ENCODE results near the gene CA11. TPM values are rescaled to one million over a fixed set of nuclear protein-coding genes. Genes with fewer than 3 reads are reported as not detected.
A peak's percentile ranks its signal among the peaks of the same experiment; 100 is the strongest.

CA11 gene
- total RNA-seq, 1 donor from 2014 or later, result 7.9 TPM

DNA sequence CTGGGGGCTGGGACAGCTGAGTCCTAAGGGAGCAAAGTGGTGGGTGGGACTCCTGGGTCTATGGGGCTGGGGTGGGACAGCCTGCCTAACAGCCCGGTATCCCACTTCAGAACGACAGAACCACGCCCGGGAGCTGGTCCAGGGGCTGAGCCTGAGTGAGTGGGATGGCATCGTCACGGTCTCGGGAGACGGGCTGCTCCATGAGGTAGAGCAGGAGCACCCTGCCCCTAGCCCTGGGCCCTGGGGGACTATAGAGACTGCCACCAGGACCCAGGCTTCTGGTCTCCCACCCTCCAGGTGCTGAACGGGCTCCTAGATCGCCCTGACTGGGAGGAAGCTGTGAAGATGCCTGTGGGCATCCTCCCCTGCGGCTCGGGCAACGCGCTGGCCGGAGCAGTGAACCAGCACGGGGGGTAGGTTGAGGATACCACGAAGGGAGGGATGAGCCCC, 18.1 kb downstream of the CA11 start:
- Histone ChIP-seq H3K27ac (no peak overlapping the region), H3K4me3 (no peak overlapping the region), H3K27me3 (no peaks in the 10 kb centered on the region), H3K9me3 (no peaks in the 10 kb centered on the region), H3K4me1 (peaks cover 55% of the 10 kb centered on the region), H3K36me3 (peaks cover 0 to 5% of the 10 kb centered on the region in 2 donors)
- no peak for TF ChIP-seq POLR2A (IDR thresholded peaks at IDR 0.05)
- no peak for TF ChIP-seq POLR2AphosphoS5 (IDR thresholded peaks at IDR 0.05; ENCODE audit: insufficient read depth in 1 of 2, low read depth in 1 of 2)
- TF ChIP-seq, protein P1, sequence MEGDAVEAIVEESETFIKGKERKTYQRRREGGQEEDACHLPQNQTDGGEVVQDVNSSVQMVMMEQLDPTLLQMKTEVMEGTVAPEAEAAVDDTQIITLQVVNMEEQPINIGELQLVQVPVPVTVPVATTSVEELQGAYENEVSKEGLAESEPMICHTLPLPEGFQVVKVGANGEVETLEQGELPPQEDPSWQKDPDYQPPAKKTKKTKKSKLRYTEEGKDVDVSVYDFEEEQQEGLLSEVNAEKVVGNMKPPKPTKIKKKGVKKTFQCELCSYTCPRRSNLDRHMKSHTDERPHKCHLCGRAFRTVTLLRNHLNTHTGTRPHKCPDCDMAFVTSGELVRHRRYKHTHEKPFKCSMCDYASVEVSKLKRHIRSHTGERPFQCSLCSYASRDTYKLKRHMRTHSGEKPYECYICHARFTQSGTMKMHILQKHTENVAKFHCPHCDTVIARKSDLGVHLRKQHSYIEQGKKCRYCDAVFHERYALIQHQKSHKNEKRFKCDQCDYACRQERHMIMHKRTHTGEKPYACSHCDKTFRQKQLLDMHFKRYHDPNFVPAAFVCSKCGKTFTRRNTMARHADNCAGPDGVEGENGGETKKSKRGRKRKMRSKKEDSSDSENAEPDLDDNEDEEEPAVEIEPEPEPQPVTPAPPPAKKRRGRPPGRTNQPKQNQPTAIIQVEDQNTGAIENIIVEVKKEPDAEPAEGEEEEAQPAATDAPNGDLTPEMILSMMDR (IDR thresholded peaks at IDR 0.05), result no peak
- no peak for DNase-seq (ENCODE audit: extremely low spot score in 2 of 2)
- intact Hi-C loops (cut with DNase I), result no loop called here

DNA sequence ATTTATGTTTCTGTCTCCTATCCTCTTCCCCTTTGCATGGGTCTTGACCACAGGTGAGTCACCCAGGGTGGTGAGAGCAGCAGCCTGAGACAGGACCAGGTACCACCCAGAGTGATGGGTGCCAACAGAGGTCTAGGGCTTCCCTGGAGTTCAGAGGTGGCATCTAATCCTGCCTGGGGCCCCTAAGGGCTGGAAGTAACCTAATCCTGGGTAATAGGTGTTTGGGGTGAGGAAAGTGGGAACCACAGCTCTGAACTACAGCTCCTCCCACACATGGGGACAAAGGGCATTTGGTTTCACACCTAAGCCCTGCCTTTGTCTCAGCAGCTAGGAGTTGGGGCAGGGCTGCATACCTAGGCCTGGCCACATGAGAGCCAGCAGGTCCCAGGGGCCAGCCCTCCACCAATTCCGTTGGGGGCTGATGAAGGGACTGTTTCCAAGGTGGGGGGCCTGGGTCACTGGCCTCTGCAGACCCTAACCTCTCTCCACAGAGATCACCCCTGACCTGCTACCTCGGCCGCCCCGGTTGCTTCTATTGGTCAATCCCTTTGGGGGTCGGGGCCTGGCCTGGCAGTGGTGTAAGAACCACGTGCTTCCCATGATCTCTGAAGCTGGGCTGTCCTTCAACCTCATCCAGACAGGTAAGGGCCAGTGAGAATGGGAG, 18.7 kb downstream of the CA11 start:
- Histone ChIP-seq H3K9me3 (no peaks in the 10 kb centered on the region), H3K36me3 (peaks cover 0 to 5% of the 10 kb centered on the region in 2 donors), H3K4me3 (no peak overlapping the region), H3K4me1 (peaks cover 52% of the 10 kb centered on the region), H3K27me3 (no peaks in the 10 kb centered on the region), H3K27ac (no peak overlapping the region)
- intact Hi-C loops (cut with DNase I), result no loop called here
- TF ChIP-seq POLR2A (IDR thresholded peaks at IDR 0.05) (no peak), POLR2AphosphoS5 (IDR thresholded peaks at IDR 0.05; ENCODE audit: insufficient read depth in 1 of 2, low read depth in 1 of 2) (no peak)
- TF ChIP-seq, protein P1 (IDR thresholded peaks at IDR 0.05), result no peak
- DNase-seq (ENCODE audit: extremely low spot score in 2 of 2), result no peak

DNA sequence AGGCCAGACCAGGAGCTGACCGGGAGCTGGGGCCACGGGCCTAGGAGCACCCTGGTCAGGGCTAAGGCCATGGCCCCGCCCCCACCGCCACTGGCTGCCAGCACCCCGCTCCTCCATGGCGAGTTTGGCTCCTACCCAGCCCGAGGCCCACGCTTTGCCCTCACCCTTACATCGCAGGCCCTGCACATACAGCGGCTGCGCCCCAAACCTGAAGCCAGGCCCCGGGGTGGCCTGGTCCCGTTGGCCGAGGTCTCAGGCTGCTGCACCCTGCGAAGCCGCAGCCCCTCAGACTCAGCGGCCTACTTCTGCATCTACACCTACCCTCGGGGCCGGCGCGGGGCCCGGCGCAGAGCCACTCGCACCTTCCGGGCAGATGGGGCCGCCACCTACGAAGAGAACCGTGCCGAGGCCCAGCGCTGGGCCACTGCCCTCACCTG, 20.1 kb downstream of the CA11 start:
- H3K36me3 ChIP-seq, result peaks cover 0 to 4% of the 10 kb centered on the region in 2 donors
- intact Hi-C loops (cut with DNase I), result no loop called here
- H3K4me1 ChIP-seq, result peaks cover 38% of the 10 kb centered on the region
- no peaks in the 10 kb centered on the region for H3K9me3 ChIP-seq
- H3K4me3 ChIP-seq, result no peak overlapping the region
- TF ChIP-seq, protein P1 (IDR thresholded peaks at IDR 0.05), result no peak
- no peak for TF ChIP-seq POLR2A (IDR thresholded peaks at IDR 0.05)
- no peak for TF ChIP-seq POLR2AphosphoS5 (IDR thresholded peaks at IDR 0.05; ENCODE audit: insufficient read depth in 1 of 2, low read depth in 1 of 2)
- H3K27me3 ChIP-seq, result no peaks in the 10 kb centered on the region
- no peak overlapping the region for H3K27ac ChIP-seq
- no peak for DNase-seq (ENCODE audit: extremely low spot score in 2 of 2)

DNA sequence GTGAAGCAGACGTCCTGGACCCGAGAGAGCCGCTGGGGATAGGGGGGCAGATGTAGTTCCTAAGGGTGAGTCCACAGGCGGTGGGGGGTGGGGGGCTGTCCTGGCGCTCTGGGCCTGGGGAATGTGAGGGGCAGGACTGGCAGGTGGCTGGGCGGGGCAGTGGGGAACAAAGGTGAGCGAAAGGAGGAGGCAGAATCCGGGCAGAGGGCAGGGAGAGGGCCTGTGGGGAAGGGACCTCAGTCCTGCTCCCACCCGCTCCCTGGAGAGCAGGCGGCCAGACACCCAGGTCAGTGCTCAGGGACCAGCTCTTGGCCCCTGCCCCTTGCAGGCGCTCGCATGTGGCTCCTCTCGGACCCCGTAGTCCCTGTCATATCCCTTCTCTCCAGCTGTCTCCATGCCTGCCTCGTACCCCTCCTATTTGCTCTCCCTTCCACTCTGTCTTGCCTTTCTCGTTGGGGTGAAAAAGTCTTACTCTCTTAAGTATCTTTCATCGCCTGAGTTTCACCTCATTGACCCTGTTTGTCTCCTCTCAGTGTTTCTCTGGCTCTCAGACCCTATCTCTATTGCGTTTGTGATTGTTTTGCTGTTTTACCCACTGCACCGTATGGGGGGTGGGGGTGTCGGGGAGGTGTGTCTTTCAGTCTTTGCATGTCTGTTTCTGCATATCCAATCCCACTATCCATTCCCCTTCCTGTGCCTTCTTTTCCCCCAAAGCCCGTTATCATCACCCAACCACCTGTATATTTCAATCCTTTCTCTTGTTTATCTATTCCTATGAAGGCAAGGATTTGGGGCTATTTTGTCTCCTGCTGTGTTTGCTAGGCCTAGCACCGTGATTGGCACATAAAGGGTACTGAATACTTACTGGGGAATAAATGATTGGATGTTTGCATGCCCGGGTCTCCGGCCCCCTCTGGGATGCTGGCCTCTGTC, 20.9 kb downstream of the CA11 start:
- intact Hi-C loops (cut with DNase I), result no loop called here
- no peaks in the 10 kb centered on the region for H3K27me3 ChIP-seq
- peak overlapping the region; percentile 19 to 39 for H3K4me3 ChIP-seq
- H3K27ac ChIP-seq, result peak overlapping the region; percentile 84
- TF ChIP-seq POLR2AphosphoS5 (IDR thresholded peaks at IDR 0.05; ENCODE audit: insufficient read depth in 1 of 2, low read depth in 1 of 2) (no peak), POLR2A (IDR thresholded peaks at IDR 0.05) (no peak)
- TF ChIP-seq, protein P1 (IDR thresholded peaks at IDR 0.05), result no peak
- H3K4me1 ChIP-seq, result peaks cover 33% of the 10 kb centered on the region
- DNase-seq (ENCODE audit: extremely low spot score in 2 of 2), result peak in 1 of 2 donors; percentile 88
- H3K36me3 ChIP-seq, result no peaks in the 10 kb centered on the region
- no peaks in the 10 kb centered on the region for H3K9me3 ChIP-seq

Measured in vagina (tissue), 2 donors.